B cell (primary cell): ENCODE results near the gene TRMO. TPM values are rescaled to one million over a fixed set of nuclear protein-coding genes. Genes with fewer than 3 reads are reported as not detected.

ENCODE experiments used
- ATAC-seq: fragments of 200-7000 bp; cut with Tn5 transposase; one replicate; pipeline ENCODE4 v1.10.0; 2021; ENCODE audit warnings: low read depth, mild to moderate bottlenecking, moderate number of reproducible peaks, moderate library complexity
- CTCF ChIA-PET: fragments of 350-600 bp; sonication (Branson Sonifier 250); formaldehyde crosslinking; loops from one replicate; lab custom pipeline; 2021; ENCODE audit warnings: antibody characterized with exemption, inconsistent platforms; lab: Charles Lee
- POLR2A ChIA-PET: fragments of 350-600 bp; sonication (Branson Sonifier 250); formaldehyde crosslinking; loops from one replicate; lab custom pipeline; 2021; ENCODE audit warnings: antibody characterized with exemption; lab: Charles Lee
- DNase-seq: peaks from one replicate; pipeline ENCODE4 v3.0.0; 2013
- H2AFZ ChIP-seq: 2 replicates; pipeline ENCODE4 v1.6.1; 2012; ENCODE audit warnings: mild to moderate bottlenecking, low read depth, low read length; ENCODE audit not compliant: insufficient read depth, poor library complexity, severe bottlenecking
- H3K27ac ChIP-seq, 2 donors: 1 replicate in 1 of 2; 2 replicates in 1 of 2; pipeline ENCODE4 v1.5.1; 2012 to 2013; ENCODE audit warnings: low read length in 2 of 2, mild to moderate bottlenecking in 2 of 2, moderate library complexity in 1 of 2
- H3K27me3 ChIP-seq, 4 experiments: fragments of 200-600 bp in 1 of 4; sonication (generic) in 1 of 4; replicated peaks in 1 of 4; 1 replicate in 2 of 4; 2 replicates in 2 of 4; pipeline versions ENCODE4 v1.6.1 to v1.7.0; 2013 to 2016; ENCODE audit warnings: low read length in 3 of 4, mild to moderate bottlenecking in 2 of 4, mixed read lengths in 1 of 4, moderate library complexity in 1 of 4; ENCODE audit not compliant: insufficient read depth in 4 of 4, control insufficient read depth in 3 of 4; ENCODE audit errors: control extremely low read depth in 1 of 4
- H3K36me3 ChIP-seq, 2 experiments: replicated peaks in 1 of 2; 1 replicate in 1 of 2; 2 replicates in 1 of 2; pipeline versions ENCODE4 v1.6.1 to v1.7.1; 2013; ENCODE audit warnings: low read length in 1 of 2; ENCODE audit not compliant: insufficient read depth in 2 of 2, control insufficient read depth in 1 of 2; ENCODE audit errors: control extremely low read depth in 1 of 2, extremely low read depth in 1 of 2
- H3K4me1 ChIP-seq, 2 donors: fragments of 200-600 bp in 1 of 2; sonication (generic) in 1 of 2; 1 replicate in 1 of 2; 2 replicates in 1 of 2; pipeline versions ENCODE4 v1.5.1 to v1.6.1; 2013 to 2017; ENCODE audit warnings: low read length in 2 of 2; ENCODE audit not compliant: control insufficient read depth in 2 of 2, insufficient read depth in 2 of 2
- H3K4me2 ChIP-seq: replicated peaks from 2 replicates; pipeline ENCODE3; 2012; ENCODE audit warnings: mild to moderate bottlenecking, low read depth, low read length; ENCODE audit not compliant: poor library complexity, severe bottlenecking
- H3K4me3 ChIP-seq, 5 experiments: fragments of 200-600 bp in 1 of 5; sonication (generic) in 1 of 5; 1 replicate in 3 of 5; 2 replicates in 2 of 5; pipeline versions ENCODE4 v1.5.1 to v1.7.0; 2011 to 2016; ENCODE audit warnings: low read length in 4 of 5, mild to moderate bottlenecking in 4 of 5, low read depth in 2 of 5, control low read depth in 1 of 5, moderate library complexity in 1 of 5; ENCODE audit not compliant: insufficient read depth in 1 of 5; ENCODE audit errors: control extremely low read depth in 1 of 5, extremely low read depth in 1 of 5
- H3K79me2 ChIP-seq: fragments of 200-600 bp; sonication (generic); one replicate; pipeline ENCODE4 v1.6.0; 2016; ENCODE audit warnings: low read length; ENCODE audit not compliant: control insufficient read depth, insufficient read depth
- H3K9ac ChIP-seq: fragments of 200-600 bp; sonication (generic); 2 replicates; pipeline ENCODE4 v1.6.1; 2017; ENCODE audit warnings: mild to moderate bottlenecking, low read length, moderate library complexity
- H3K9me3 ChIP-seq, 3 donors: one replicate each; pipeline versions ENCODE4 v1.6.1 to v1.7.1; 2013; ENCODE audit warnings: low read length in 2 of 3; ENCODE audit not compliant: control insufficient read depth in 2 of 3, insufficient read depth in 1 of 3; ENCODE audit errors: control extremely low read depth in 1 of 3
- H4K20me1 ChIP-seq: 2 replicates; pipeline ENCODE4 v1.6.0; 2012; ENCODE audit warnings: mild to moderate bottlenecking, low read length; ENCODE audit not compliant: insufficient read depth, control insufficient read depth, poor library complexity, severe bottlenecking
- H3K27ac Mint-ChIP-seq: one replicate; pipeline ENCODE4 v1.8.0; 2021; ENCODE audit warnings: mixed read lengths
- H3K27me3 Mint-ChIP-seq: one replicate; pipeline ENCODE4 v1.8.0; 2021; ENCODE audit warnings: mixed read lengths
- H3K4me1 Mint-ChIP-seq: one replicate; pipeline ENCODE4 v1.8.0; 2021; ENCODE audit warnings: mixed read lengths
- H3K4me3 Mint-ChIP-seq: one replicate; pipeline ENCODE4 v1.8.0; 2021; ENCODE audit warnings: mixed read lengths
- H3K9me3 Mint-ChIP-seq: one replicate; pipeline ENCODE4 v1.8.0; 2022; ENCODE audit warnings: mixed read lengths; ENCODE audit not compliant: insufficient read depth
- EZH2 ChIP-seq: IDR thresholded peaks from 2 replicates; pipeline ENCODE4 v1.6.1; 2012; ENCODE audit warnings: borderline replicate concordance, low read depth, mild to moderate bottlenecking, moderate library complexity, low read length; ENCODE audit not compliant: insufficient read depth, poor library complexity, severe bottlenecking
- WGBS: methylation state at CpG from one replicate; pipeline ENCODE4 v1.1.5; 2013; ENCODE audit warnings: missing lambda C conversion rate; ENCODE audit not compliant: insufficient coverage; 5-methylcytosine and 5-hydroxymethylcytosine counted together
- intact Hi-C: fragments of 100-400 bp; cut with micrococcal nuclease; formaldehyde crosslinking; loops from one replicate; pipeline ENCODE4 v1.10.0; 2022
- polyA plus RNA-seq: library from polyadenylated mRNA; depleted of rRNA; stranded (reverse); fragments of >200 nt; gene quantifications from 2 replicates; pipeline ENCODE4 v1.2.3, GENCODE V29; 2012
- total RNA-seq, 2 donors: library from RNA; stranded (reverse); fragments of 120-200 nt in 1 of 2; gene quantifications; 1 replicate in 1 of 2; 2 replicates in 1 of 2; pipeline versions ENCODE4 v1.2.3 to v1.2.4, GENCODE V29; 2013 to 2022
- TF ChIP-seq, protein P1 (sequence below): fragments of 200-600 bp; IDR thresholded peaks from one replicate; pipeline ENCODE4 v1.8.0; 2022; ENCODE audit warnings: antibody characterized with exemption, mild to moderate bottlenecking

The TRMO gene
- total and polyA plus RNA-seq, 2 donors (not counting 1 experiment from before 2014, with no cell fraction given) = 16.9 to 42.3 TPM

DNA sequence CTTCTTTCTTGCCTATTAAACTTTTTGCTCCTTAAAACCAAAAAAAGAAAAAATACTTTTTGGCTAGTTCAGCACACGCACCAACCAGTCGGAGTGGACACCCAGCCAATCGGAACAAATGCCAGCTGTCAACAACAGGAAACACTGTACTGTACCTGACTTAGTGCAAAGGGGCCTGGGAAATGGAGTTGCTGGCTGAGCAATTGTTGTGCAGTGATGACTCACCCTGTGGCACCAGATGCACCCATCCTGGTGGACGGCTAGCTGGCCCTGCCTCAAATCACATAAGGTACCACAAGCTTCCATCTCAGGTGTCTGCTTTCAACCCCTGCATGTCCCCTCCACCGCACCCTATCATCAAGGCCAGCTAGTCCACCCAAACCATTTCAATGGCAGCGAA is 48.4 kb downstream of the TRMO start:
- Histone ChIP-seq H2AFZ (no peak overlapping the region), H3K79me2 (no peaks in the 10 kb centered on the region), H3K4me2 (no peak overlapping the region), H3K27ac (no peak overlapping the region), H3K4me3 (no peak overlapping the region), H3K9me3 (peaks cover 0 to 3% (median 0%) of the 10 kb centered on the region in 3 donors), H3K27me3 (peaks cover 0 to 5% (median 0%) of the 10 kb centered on the region in 4 experiments), H4K20me1 (no peaks in the 10 kb centered on the region), H3K36me3 (no peaks in the 10 kb centered on the region), H3K4me1 (no peaks in the 10 kb centered on the region), H3K9ac (no peak overlapping the region)
- TF ChIP-seq EZH2 = no peak
- TF ChIP-seq, protein P1, sequence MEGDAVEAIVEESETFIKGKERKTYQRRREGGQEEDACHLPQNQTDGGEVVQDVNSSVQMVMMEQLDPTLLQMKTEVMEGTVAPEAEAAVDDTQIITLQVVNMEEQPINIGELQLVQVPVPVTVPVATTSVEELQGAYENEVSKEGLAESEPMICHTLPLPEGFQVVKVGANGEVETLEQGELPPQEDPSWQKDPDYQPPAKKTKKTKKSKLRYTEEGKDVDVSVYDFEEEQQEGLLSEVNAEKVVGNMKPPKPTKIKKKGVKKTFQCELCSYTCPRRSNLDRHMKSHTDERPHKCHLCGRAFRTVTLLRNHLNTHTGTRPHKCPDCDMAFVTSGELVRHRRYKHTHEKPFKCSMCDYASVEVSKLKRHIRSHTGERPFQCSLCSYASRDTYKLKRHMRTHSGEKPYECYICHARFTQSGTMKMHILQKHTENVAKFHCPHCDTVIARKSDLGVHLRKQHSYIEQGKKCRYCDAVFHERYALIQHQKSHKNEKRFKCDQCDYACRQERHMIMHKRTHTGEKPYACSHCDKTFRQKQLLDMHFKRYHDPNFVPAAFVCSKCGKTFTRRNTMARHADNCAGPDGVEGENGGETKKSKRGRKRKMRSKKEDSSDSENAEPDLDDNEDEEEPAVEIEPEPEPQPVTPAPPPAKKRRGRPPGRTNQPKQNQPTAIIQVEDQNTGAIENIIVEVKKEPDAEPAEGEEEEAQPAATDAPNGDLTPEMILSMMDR = no peak
- no peak for ATAC-seq
- ChIA-PET POLR2A (no interaction called here), CTCF (no interaction called here)
- peaks cover 2% of the 10 kb centered on the region for H3K9me3 Mint-ChIP-seq
- no peak for DNase-seq
- WGBS = 100% methylated on average over 2 of the region's 6 CpGs
- H3K27ac Mint-ChIP-seq = no peak overlapping the region
- intact Hi-C loops = no loop called here
- no peak overlapping the region for H3K4me3 Mint-ChIP-seq
- no peaks in the 10 kb centered on the region for H3K4me1 Mint-ChIP-seq
- peaks cover 22% of the 10 kb centered on the region for H3K27me3 Mint-ChIP-seq

DNA sequence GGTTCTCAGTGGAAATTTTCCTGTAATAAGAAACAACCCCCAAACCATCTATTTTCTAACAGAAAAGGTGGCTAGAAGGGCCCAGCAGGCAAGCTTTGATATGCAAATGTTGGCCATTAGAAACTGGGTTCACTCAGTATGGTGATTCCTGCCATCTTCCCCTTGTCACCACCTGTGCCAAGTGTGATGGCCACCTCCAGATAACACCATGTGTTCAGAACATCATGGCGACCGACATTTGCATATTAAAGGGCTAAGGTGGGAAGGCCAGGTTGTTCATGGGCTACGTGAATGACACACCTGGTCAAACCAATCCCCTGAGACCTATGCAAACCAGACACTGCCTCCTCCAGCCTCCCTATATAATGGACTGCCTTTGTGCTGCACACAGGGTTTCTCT is 48.9 kb downstream of the TRMO start:
- ChIA-PET POLR2A (no interaction called here), CTCF (no interaction called here)
- H3K36me3 ChIP-seq = no peaks in the 10 kb centered on the region
- H3K9me3 ChIP-seq = peaks cover 0 to 3% (median 0%) of the 10 kb centered on the region in 3 donors
- Mint-ChIP-seq H3K4me1 (no peaks in the 10 kb centered on the region), H3K27me3 (peaks cover 22% of the 10 kb centered on the region), H3K9me3 (peaks cover 2% of the 10 kb centered on the region), H3K4me3 (no peak overlapping the region), H3K27ac (no peak overlapping the region)
- peaks cover 0 to 5% (median 0%) of the 10 kb centered on the region in 4 experiments for H3K27me3 ChIP-seq
- DNase-seq (no peak), ATAC-seq (no peak)
- H3K4me1 ChIP-seq = no peaks in the 10 kb centered on the region
- WGBS = no CpG with 5 or more reads among the region's 3 CpGs
- H3K4me2 ChIP-seq = no peak overlapping the region
- H4K20me1 ChIP-seq = no peaks in the 10 kb centered on the region
- intact Hi-C loops = no loop called here
- H2AFZ ChIP-seq = no peak overlapping the region
- H3K27ac ChIP-seq = no peak overlapping the region
- no peak overlapping the region for H3K9ac ChIP-seq
- no peak for TF ChIP-seq EZH2
- TF ChIP-seq, protein P1 = no peak
- no peaks in the 10 kb centered on the region for H3K79me2 ChIP-seq
- H3K4me3 ChIP-seq = no peak overlapping the region
